ENCODE measurements around the gene CRIM1.

CRIM1 gene

DNA sequence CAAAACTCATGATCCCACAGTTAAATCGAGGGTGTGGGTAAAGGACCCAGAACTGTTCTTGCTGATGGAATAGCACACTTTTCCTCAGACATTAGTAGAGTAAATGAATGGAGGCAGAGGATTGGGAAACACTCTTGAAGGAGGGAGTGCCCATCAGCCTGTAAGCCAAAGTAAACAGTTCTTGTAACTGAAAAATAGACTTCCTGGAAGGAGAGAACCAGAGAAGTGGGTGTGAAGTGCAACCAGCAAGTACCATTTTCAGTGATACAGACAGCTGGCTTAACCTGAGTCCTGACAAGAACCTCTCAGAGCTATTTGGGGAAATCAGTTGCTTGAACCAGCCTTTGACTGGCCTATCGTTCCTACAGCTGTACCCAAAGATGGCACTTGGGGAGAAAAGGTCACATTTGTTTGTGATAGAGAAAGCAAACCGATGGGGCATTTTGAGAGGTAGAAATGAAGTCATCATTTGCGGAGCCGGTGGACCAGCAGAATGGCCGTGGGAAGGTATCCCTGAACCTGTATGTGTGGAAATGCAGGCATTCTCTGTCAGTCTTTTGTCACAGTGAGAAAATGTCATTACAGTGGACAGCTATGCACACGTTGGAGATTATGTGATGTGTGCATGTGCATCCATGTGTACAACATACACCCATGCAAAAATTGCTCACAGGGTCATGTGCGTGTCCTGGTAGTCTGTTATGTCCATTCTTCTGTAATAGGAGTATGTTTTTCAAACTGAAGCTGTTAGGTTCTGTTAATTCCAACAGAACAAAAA lies 17.8 kb downstream of the CRIM1 start:
- no peak for DNase-seq

GRCh38 chr2:36374585-36374984 lies 19.0 kb downstream of the CRIM1 start:
- no peak for DNase-seq

DNA sequence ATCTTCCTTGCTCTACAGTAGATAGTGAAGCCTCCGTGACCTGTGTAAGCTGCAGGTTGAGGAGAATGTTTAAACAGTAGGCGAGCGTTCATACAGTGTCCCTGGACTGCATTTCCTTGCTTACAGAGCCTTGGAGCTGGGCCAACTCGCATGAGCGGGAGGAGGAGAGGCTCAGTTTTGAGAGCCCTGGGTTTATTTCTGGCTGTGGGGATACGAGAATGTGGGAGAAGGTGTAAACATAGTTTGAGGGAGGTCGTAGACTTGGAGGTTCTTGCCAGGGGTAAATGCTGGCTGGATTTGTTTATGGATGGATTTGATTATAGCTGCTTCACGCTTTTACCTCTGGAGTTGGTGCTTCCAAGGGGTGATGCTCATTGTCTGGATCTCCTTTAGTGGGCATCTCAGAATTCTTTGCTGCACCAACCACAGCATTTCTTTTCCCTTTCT lies 20.8 kb downstream of the CRIM1 start:
- no peak for DNase-seq

- DNase-seq = peak; percentile 71
Measured at GRCh38 chr2:36376992-36377738, 21.6 kb downstream of the CRIM1 start.

DNA sequence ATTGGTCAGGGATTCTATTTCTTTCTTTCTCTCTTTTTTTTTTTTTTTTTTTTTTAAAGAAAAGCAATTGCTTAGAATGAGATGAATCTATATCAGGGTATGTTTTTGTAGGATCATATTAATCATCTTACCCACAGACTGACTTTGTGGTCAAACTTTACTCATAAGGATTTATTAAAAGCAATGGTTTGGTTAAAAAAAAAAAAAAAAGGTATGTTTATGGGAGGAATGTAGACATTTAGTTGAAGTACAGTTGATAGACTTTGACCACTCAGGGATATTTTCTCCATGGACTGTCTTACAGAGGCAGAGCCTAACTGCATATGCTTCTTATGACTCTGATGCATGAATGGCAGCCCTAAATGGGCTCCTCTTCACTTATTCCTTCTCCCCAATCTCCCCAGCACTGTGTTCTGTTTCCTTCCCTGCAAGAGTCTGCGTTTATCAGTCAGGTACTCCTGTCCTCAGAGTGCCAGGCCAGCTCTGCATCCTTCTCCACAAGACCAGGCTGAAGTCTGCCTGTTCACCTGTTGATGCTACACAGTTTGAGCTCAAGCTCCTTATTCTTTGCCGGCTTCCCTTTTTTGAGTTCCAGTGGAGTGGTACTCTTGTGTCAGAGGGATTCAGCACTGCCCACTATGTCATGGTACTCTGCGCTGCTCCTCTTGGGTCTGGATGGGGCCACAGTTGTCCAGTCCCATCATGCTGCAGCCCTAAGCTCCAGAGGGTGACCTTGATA lies 24.3 kb downstream of the CRIM1 start:
- no peak for DNase-seq

DNA sequence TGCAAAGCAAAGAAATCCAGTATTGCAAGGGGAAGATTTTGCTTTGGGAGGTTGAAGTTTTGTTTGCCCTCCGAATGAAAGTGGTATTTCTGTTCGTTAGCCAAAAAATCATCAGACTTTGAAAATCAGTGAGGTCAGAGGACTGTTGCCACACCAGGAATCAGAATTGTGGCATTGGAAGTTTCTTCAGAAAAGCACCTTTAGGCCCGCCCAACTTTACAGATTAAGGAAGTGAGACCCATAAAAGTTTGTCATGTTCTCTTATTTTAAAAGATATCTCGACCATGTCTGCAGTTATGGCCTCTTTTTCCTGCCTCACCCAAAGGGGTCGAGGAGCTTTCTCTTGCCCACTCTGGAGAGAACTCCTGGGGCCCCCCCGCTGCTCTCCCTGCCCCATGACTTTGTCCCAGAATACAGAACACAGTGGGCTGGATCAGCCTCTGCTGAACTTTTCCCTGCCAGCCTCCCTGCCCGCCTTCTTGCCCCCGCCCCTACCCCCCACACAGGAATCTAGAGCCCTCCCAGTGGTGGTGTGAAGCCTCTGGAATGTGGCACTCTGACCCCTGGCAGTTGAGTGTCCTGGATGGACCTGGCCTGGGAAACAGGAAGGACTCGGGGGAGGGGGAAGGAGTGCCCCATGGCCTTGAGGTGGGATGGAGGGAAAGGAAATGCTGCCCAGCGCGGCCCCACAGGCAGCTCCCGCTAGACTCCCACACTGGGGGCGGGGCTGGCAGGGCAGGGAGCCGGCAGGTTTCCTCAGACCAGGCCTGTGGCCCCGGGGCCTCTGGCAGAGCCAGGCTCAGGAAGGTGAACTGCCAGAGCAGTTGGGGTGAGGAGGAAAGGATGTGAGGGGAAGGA lies 25.3 kb downstream of the CRIM1 start:
- DNase-seq = peak; percentile 98

DNA sequence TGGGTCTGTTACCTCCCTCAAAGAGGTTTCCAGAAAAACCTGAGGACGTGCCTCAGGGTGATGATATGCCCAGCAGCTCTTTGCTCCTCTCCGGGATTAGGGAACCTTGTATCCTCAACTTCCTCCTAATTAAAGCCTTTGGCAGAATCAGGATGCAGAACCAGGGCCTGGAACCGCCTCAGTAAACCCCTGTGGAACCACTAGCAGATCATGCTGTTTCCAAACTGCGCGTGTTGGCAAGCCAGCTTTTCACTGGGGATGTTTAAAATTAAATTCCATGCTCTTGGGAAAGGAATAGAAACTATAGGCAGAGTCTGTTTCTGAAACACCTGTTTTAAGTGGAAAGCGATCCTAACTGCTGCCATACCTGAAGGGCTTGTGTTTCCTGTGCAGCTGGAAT lies 26.4 kb downstream of the CRIM1 start:
- DNase-seq = no peak

GRCh38 chr2:36382472-36382871 lies 26.9 kb downstream of the CRIM1 start:
- no peak for DNase-seq

GRCh38 chr2:36383726-36384125 lies 28.1 kb downstream of the CRIM1 start:
- no peak for DNase-seq

DNA sequence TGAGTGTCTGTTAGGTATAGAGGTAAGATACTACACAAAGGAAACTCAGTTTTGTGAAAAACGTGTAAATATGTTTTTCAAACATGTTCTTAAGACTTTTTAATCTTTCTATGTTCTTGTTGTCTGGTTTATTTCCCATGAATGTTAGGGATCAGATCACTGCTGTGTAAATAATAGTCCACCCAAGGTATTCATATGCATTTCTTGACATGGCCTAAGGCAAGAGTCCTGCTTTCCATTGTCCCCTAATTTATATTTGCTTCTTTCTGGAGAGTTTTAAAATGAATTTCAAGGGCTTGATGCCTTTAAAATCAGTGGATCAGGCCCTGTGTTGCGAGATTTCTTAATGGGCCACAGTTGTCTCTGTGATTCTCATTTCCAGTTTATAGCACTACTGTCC lies 28.9 kb downstream of the CRIM1 start:
- DNase-seq = no peak

GRCh38 chr2:36385603-36386002 lies 30.0 kb downstream of the CRIM1 start:
- no peak for DNase-seq

DNA sequence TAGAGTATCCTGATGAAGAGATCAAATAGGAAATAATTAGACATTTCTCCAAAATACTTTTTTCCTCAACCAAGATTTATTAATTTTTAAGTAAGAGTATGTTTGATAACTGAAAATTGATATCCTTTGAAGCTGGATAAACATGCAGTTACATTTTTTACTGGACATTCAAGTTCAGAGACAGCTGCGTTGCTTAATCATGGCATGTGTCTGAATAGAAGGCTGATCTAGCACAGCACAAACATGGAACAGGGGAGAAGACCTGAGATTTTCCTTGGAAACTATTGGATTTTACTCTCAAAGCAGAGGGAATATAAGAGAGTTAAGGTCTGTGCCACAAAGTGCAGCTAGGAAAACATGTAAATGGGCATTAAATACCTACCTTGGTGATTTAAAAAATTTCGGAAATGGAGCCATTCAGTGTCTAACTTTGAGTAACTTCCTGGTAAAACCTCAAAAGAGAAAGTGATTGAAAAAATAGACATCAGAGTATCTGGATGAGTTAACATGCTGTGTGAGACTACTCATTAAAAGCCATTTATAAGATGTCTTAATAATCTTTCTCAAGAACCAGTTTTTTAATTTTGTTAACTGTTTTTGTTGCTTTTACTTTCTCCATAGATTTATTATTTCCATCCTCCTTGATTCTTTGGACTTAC lies 31.8 kb downstream of the CRIM1 start:
- DNase-seq = no peak

GRCh38 chr2:36388472-36388871 lies 32.9 kb downstream of the CRIM1 start:
- DNase-seq = no peak

DNA sequence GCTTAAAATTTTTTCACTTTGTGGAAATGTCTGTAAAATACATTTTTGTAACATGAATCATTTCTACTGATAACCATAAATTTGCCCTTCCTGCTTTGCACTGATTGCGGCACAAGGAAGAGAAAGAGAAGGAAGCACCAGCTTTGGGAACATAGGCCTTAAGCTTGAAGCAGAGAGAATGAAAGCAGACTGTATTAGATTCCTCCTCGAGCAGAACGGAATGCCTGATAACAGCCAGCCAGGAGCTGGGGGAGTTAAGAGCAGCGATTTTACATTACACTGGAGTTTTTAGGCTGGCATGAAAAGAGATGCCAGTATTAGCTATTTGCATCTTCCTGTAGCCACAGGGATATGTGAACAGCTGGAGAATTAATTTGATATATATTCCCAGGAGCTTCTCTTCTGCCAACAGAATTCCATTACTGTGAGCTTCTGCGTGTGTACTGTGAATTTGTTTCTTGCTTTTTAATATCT lies 33.5 kb downstream of the CRIM1 start:
- DNase-seq = no peak

GRCh38 chr2:36389577-36389976 lies 34.0 kb downstream of the CRIM1 start:
- DNase-seq = no peak

DNA sequence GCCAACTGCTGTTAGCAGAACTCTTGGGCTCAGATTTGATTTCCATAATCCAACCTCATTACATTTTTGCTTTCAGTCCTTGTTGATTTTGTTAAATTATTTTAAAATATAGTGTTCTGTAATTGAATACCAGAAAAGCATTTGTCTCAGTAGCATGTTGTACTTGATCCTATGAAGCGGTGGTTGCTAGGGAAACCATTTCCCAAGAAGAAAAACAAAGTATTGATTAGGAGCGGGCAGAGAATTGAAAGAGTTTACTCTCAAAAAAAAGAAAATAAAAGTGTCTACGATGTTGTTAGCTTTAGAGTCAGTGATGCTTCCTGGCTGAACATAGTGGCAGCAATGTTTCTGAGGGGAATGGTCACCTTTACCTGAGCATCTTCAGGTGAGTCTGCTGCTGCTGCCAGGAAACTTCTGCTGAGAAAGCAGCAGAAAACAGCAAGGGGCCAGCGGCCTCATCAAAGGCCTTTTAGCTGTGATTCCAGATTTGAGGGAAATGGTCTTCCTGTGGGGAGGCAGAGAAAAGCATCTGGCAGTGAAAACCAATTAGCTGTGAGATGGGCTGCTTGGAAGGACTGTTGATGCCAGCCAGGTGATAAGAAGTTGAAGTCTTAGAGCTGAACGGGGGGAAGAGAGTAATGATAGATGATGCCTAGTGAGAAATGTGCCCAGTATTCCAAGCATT lies 37.1 kb downstream of the CRIM1 start:
- DNase-seq = peak; percentile 92

GRCh38 chr2:36393738-36394256 lies 38.2 kb downstream of the CRIM1 start:
- DNase-seq = no peak

GRCh38 chr2:36394804-36395203 lies 39.2 kb downstream of the CRIM1 start:
- no peak for DNase-seq

GRCh38 chr2:36395866-36396265 lies 40.3 kb downstream of the CRIM1 start:
- DNase-seq = no peak

DNA sequence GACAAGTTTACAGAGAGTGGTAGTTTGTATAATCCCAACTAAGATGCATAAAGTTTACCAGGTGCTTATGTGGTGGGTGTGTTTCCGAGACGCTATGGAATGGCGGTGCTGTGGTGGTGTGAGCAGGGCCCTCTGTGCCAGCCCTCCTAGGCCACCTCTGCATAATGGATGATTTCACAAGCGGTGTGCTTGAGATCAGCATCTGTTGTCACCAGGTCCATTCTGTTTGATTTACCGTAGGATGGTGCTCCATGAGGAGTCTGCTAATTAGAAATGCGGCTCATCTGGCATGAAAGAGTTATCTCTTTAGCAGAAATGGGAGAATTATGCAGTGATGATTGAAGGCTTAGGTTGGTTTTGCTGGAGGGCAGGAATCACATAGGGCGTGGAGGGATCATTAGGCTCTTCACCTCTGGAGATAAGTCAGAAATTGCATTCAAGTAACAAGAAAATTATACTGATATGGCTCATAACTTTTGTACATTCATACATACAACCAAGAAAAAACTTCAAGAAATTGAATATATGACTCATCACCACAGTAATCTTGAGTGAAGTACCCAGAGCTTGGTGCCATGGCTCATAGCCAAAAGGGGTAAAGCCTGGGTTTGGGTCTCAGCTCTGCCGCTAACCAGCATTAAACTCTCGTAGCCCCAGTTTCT lies 41.4 kb downstream of the CRIM1 start:
- DNase-seq = no peak
